HCT116 (cell line): Measurements from ENCODE around the gene DDX23. TPM values are rescaled to one million over a fixed set of nuclear protein-coding genes. Genes with fewer than 3 reads are reported as not detected.

Experiments
- ATAC-seq: fragments of 200-7000 bp; cut with Tn5 transposase; 2 replicates; pipeline ENCODE4 v1.9.1; 2020; ENCODE audit warnings: mild to moderate bottlenecking, moderate library complexity
- BruUV-seq: library from RNA; stranded (reverse); fragments of 400-500 nt; replicated peaks from 2 replicates; lab custom pipeline; 2021; lab: Mats Ljungman, UMichigan
- CTCF ChIA-PET: fragments of 300-600 bp; sonication (Branson Sonifier 250); formaldehyde crosslinking; loops from one replicate; lab custom pipeline; 2021; ENCODE audit warnings: antibody characterized with exemption; lab: Charles Lee
- POLR2A ChIA-PET: fragments of 300-600, 350-600 bp; sonication (Branson Sonifier 250); formaldehyde crosslinking; loops from one replicate; lab custom pipeline; 2021; ENCODE audit warnings: antibody characterized with exemption; lab: Charles Lee
- RAD21 ChIA-PET, 2 experiments: fragments of 300-600 bp; sonication (Branson Sonifier 250); formaldehyde crosslinking; loops; one replicate each; lab custom pipeline; 2023; ENCODE audit warnings: low total read pairs in 2 of 2; ENCODE audit not compliant: uncharacterized antibody in 2 of 2, unreplicated experiment in 2 of 2, low non-redundant PET in 1 of 2; lab: Charles Lee
- DNase-seq: peaks from one replicate; pipeline ENCODE4 v3.0.0-alpha.2; 2010; ENCODE audit warnings: low read depth, low spot score
- H2AFZ ChIP-seq: fragments of 200-600 bp; shearing (Covaris generic), sonication (generic); 2 replicates; pipeline ENCODE4 v1.6.1; 2017; ENCODE audit warnings: low read depth, mixed run types, mixed read lengths, antibody characterized with exemption, low read length; ENCODE audit not compliant: poor library complexity, severe bottlenecking
- H3K27ac ChIP-seq: 2 replicates; pipeline ENCODE4 v1.5.1; 2012; ENCODE audit warnings: low read depth, low read length
- H3K27me3 ChIP-seq: fragments of 200-600 bp; sonication (generic); 2 replicates; pipeline ENCODE4 v1.6.1; 2016; ENCODE audit warnings: mixed run types, low read length, mixed read lengths; ENCODE audit not compliant: insufficient read depth
- H3K36me3 ChIP-seq, 2 experiments: fragments of 200-500 bp in 1 of 2; fragments of 200-600 bp in 1 of 2; sonication (Bioruptor generic) in 1 of 2; sonication (generic) in 1 of 2; 2 replicates each; pipeline versions ENCODE4 v1.5.1 to v1.6.1; 2014 to 2016; ENCODE audit warnings: low read length in 2 of 2, inconsistent platforms in 1 of 2, mixed read lengths in 1 of 2, mixed run types in 1 of 2; ENCODE audit not compliant: insufficient read depth in 2 of 2, control insufficient read depth in 1 of 2
- H3K4me1 ChIP-seq, 2 experiments: fragments of 200-600 bp in 1 of 2; sonication (generic) in 1 of 2; 2 replicates each; pipeline versions ENCODE4 v1.5.1 to v1.6.1; 2012 to 2017; ENCODE audit warnings: low read length in 2 of 2, inconsistent platforms in 1 of 2, mild to moderate bottlenecking in 1 of 2, mixed read lengths in 1 of 2, mixed run types in 1 of 2, moderate library complexity in 1 of 2; ENCODE audit not compliant: insufficient read depth in 2 of 2, control insufficient read depth in 1 of 2
- H3K4me2 ChIP-seq: fragments of 200-600 bp; sonication (generic); 2 replicates; pipeline ENCODE4 v1.6.1; 2017; ENCODE audit warnings: mixed run types, low read length, mixed read lengths
- H3K4me3 ChIP-seq, 2 experiments: fragments of 200-600 bp in 1 of 2; sonication (generic) in 1 of 2; replicated peaks in 1 of 2; 2 replicates each; pipeline ENCODE4 v1.5.1; 2011 to 2016; ENCODE audit warnings: low read length in 2 of 2, control low read depth in 1 of 2, low read depth in 1 of 2, mild to moderate bottlenecking in 1 of 2, mixed read lengths in 1 of 2, mixed run types in 1 of 2
- H3K79me2 ChIP-seq: fragments of 200-600 bp; sonication (generic); 2 replicates; pipeline ENCODE4 v1.6.1; 2017; ENCODE audit warnings: mild to moderate bottlenecking, mixed run types, low read length, moderate library complexity, mixed read lengths; ENCODE audit not compliant: insufficient read depth
- H3K9ac ChIP-seq: fragments of 200-600 bp; sonication (generic); 2 replicates; pipeline ENCODE4 v1.6.1; 2016; ENCODE audit warnings: low read length, mixed read lengths
- H3K9me2 ChIP-seq: fragments of 200-600 bp; sonication (generic), shearing (Covaris generic); 2 replicates; pipeline ENCODE4 v1.6.1; 2017; ENCODE audit warnings: mixed run types, mild to moderate bottlenecking, moderate library complexity; ENCODE audit not compliant: insufficient read depth
- H3K9me3 ChIP-seq, 2 experiments: fragments of 200-500 bp in 1 of 2; fragments of 200-600 bp in 1 of 2; sonication (Bioruptor generic) in 1 of 2; sonication (generic) in 1 of 2; 2 replicates each; pipeline ENCODE4 v1.6.1; 2014 to 2017; ENCODE audit warnings: low read length in 2 of 2, mixed read lengths in 2 of 2, inconsistent platforms in 1 of 2, low read depth in 1 of 2, mild to moderate bottlenecking in 1 of 2, mixed run types in 1 of 2, moderate library complexity in 1 of 2; ENCODE audit not compliant: control insufficient read depth in 1 of 2, insufficient read depth in 1 of 2
- H4K20me1 ChIP-seq: fragments of 200-600 bp; sonication (generic), shearing (Covaris generic); 2 replicates; pipeline ENCODE4 v1.6.1; 2017; ENCODE audit warnings: mixed run types, mild to moderate bottlenecking, moderate library complexity; ENCODE audit not compliant: insufficient read depth
- EZH2phosphoT487 ChIP-seq: fragments of 200-600 bp; IDR thresholded peaks from 2 replicates; pipeline ENCODE4 v1.6.1; 2018; ENCODE audit warnings: antibody characterized with exemption, borderline replicate concordance
- POLR2A ChIP-seq: IDR thresholded peaks from 2 replicates; pipeline ENCODE4 v1.7.0; 2011; ENCODE audit warnings: borderline replicate concordance; ENCODE audit not compliant: insufficient read depth, insufficient read length; ENCODE audit errors: extremely low read depth
- SP1 ChIP-seq: IDR thresholded peaks from 2 replicates; pipeline ENCODE4 v1.6.1; 2012; ENCODE audit warnings: low read depth
- ZNF274 ChIP-seq: fragments of 200-500 bp; sonication (Bioruptor generic); IDR thresholded peaks from 2 replicates; pipeline ENCODE4 v1.6.1; 2014; ENCODE audit warnings: mild to moderate bottlenecking, low read depth, low read length, inconsistent platforms
- intact Hi-C: fragments of 100-400 bp; cut with micrococcal nuclease; formaldehyde crosslinking; loops from 2 replicates; pipeline ENCODE4 v1.10.0; 2022
- total RNA-seq: library from RNA; stranded (reverse); gene quantifications from one replicate; pipeline ENCODE4 v1.2.1, GENCODE V29; 2021; ENCODE audit not compliant: unreplicated experiment

Gene DDX23
- total RNA-seq, 1 experiment from 2014 or later, result 75.0 TPM

GRCh38 chr12:48811437-48812090, 40.4 kb downstream of the DDX23 start:
- ChIA-PET CTCF (interaction anchor here (1.0 to 1.3 kb wide), 2 partner anchors 41 to 58 kb away, joined by 3 to 6 read pairs; no protein-coding TSS in a partner anchor), POLR2A (no interaction called here), RAD21 (no interaction called here)
- Histone ChIP-seq H3K9me3 (no peaks in the 10 kb centered on the region), H3K4me1 (peaks cover 18 to 39% of the 10 kb centered on the region in 2 experiments), H4K20me1 (no peaks in the 10 kb centered on the region), H3K9ac (peak overlapping the region; percentile 16; the same call in 1 of the 2 replicates), H3K4me2 (peak overlapping the region; percentile 55), H3K27me3 (no peaks in the 10 kb centered on the region), H3K79me2 (no peaks in the 10 kb centered on the region), H3K27ac (no peak overlapping the region), H3K36me3 (no peaks in the 10 kb centered on the region), H2AFZ (no peak overlapping the region), H3K9me2 (no peaks in the 10 kb centered on the region), H3K4me3 (no peak overlapping the region)
- TF ChIP-seq ZNF274, result no peak
- TF ChIP-seq POLR2A, result no peak
- TF ChIP-seq SP1, result no peak
- no peak for DNase-seq
- ATAC-seq, result no peak
- BruUV-seq, result no TSS peak
- intact Hi-C loops, result no loop called here

GRCh38 chr12:48810903-48811431, 41.0 kb downstream of the DDX23 start:
- CTCF ChIA-PET, result interaction anchor here (1.0 to 1.3 kb wide), 2 partner anchors 42 to 58 kb away, joined by 3 to 6 read pairs; no protein-coding TSS in a partner anchor
- POLR2A ChIA-PET, result no interaction called here
- no peak for ATAC-seq

More at GRCh38 chr12:48810903-48811431, 41.0 kb downstream of the DDX23 start:
- BruUV-seq, result no TSS peak
- Histone ChIP-seq H3K9me2 (no peaks in the 10 kb centered on the region), H2AFZ (no peak overlapping the region)
- TF ChIP-seq EZH2phosphoT487, result no peak
- TF ChIP-seq, all 23 proteins: peak for 0
- no peak overlapping the region for H3K4me3 ChIP-seq
- H4K20me1 ChIP-seq, result no peaks in the 10 kb centered on the region
- intact Hi-C loops, result no loop called here
- H3K4me2 ChIP-seq, result peak overlapping the region; percentile 55
- no peaks in the 10 kb centered on the region for H3K79me2 ChIP-seq
- H3K9me3 ChIP-seq, result no peaks in the 10 kb centered on the region
- no peaks in the 10 kb centered on the region for H3K36me3 ChIP-seq
- H3K4me1 ChIP-seq, result peaks cover 14 to 33% of the 10 kb centered on the region in 2 experiments
- no peak for DNase-seq
- RAD21 ChIA-PET, result no interaction called here
- no peaks in the 10 kb centered on the region for H3K27me3 ChIP-seq
- H3K9ac ChIP-seq, result peak overlapping the region; percentile 16; the same call in 1 of the 2 replicates
- H3K27ac ChIP-seq, result no peak overlapping the region
